ENCODE results near the gene TSR3. TPM values are rescaled to one million over a fixed set of nuclear protein-coding genes. Genes with fewer than 3 reads are reported as not detected.

The TSR3 gene
- total RNA-seq, 1 experiment from 2014 or later = 58.8 TPM

- H3K79me1 ChIP-seq (ENCODE audit: insufficient read depth, low read depth, low read length, poor library complexity, severe bottlenecking) = no peaks in the 10 kb centered on the region
- peak overlapping the region; percentile 73 for H3K4ac ChIP-seq (ENCODE audit: low read depth, low read length)
- no peak overlapping the region for H4K5ac ChIP-seq (ENCODE audit: insufficient read length, low read depth, low read length)
- no peak overlapping the region for H2BK5ac ChIP-seq (ENCODE audit: insufficient read length, low read length)
- H2BK120ac ChIP-seq (ENCODE audit: low read depth, low read length, poor library complexity, severe bottlenecking) = no peak overlapping the region
- no peak overlapping the region for H3K56ac ChIP-seq (ENCODE audit: insufficient read length, low read depth, low read length)
- H3K27me3 ChIP-seq (ENCODE audit: insufficient read depth, low read length) = peaks cover 16% of the 10 kb centered on the region; the same call in 1 of the 2 replicates
- H3K23me2 ChIP-seq (ENCODE audit: insufficient read length, low read depth, low read length, poor library complexity, severe bottlenecking) = peaks cover 20% of the 10 kb centered on the region
- H3K9ac ChIP-seq (ENCODE audit: extremely low read depth, insufficient read length, low read length) = no peak overlapping the region
- no peaks in the 10 kb centered on the region for H3K79me2 ChIP-seq (ENCODE audit: insufficient read depth, low read length)
- peak overlapping the region; percentile 91 for H3K14ac ChIP-seq (ENCODE audit: insufficient read depth, low read length)
- H3K23ac ChIP-seq (ENCODE audit: insufficient read length, low read depth, low read length) = no peak overlapping the region
- H2BK15ac ChIP-seq (ENCODE audit: low read depth, low read length) = no peak overlapping the region
- H3T11ph ChIP-seq (ENCODE audit: low read length) = no peak overlapping the region
- WGBS (ENCODE audit: extremely low coverage, insufficient read length, low lambda C conversion rate) = no CpG with 5 or more reads among the region's 26 CpGs
- Mint-ChIP-seq H3K4me1 (peaks cover 12 to 18% of the 10 kb centered on the region in 2 experiments), H3K27ac (no peak overlapping the region), H3K36me3 (ENCODE audit: insufficient read depth in 1 of 3, low read depth in 3 of 3) (no peaks in the 10 kb centered on the region), H3K27me3 (ENCODE audit: low read depth) (peaks cover 45% of the 10 kb centered on the region), H3K4me3 (peak overlapping the region; percentile 49 to 84), H3K9me3 (no peaks in the 10 kb centered on the region)
- H2AK5ac ChIP-seq (ENCODE audit: insufficient read length, low read length) = no peak overlapping the region
- no peak for DNase-seq
- peak overlapping the region; percentile 96 for H3K18ac ChIP-seq (ENCODE audit: insufficient read length, low read depth, low read length)
- H3K27ac ChIP-seq (ENCODE audit: insufficient read length, low read depth, low read length) = no peak overlapping the region
- H4K91ac ChIP-seq (ENCODE audit: insufficient read length, low read depth, low read length) = peak overlapping the region; percentile 60
- no peak overlapping the region for H2AFZ ChIP-seq (ENCODE audit: low read length)
- H2BK20ac ChIP-seq (ENCODE audit: low read depth, low read length, poor library complexity, severe bottlenecking) = no peak overlapping the region
- no peak overlapping the region for H2BK12ac ChIP-seq (ENCODE audit: insufficient read length, low read depth, low read length)
- H4K8ac ChIP-seq (replicated peaks; ENCODE audit: insufficient read length, low read depth, low read length) = no peak overlapping the region
- no peaks in the 10 kb centered on the region for H4K20me1 ChIP-seq (ENCODE audit: control insufficient read depth, insufficient read depth, insufficient read length)
- no peaks in the 10 kb centered on the region for H3K4me1 ChIP-seq (ENCODE audit: insufficient read depth, low read length)
- no peaks in the 10 kb centered on the region for H3K9me3 ChIP-seq (ENCODE audit: control insufficient read depth, low read depth, low read length)
- peak overlapping the region; percentile 73 for H3K4me2 ChIP-seq (ENCODE audit: insufficient read depth, insufficient read length, low read length)
- no peak for TF ChIP-seq CTCF (conservative IDR thresholded peaks at IDR 0.05)
These were observed 19.0 kb downstream of the TSR3 start for GRCh38 chr16:1332618-1333148.
